ENCODE results near the gene PTPN7. TPM values are rescaled to one million over a fixed set of nuclear protein-coding genes. Genes with fewer than 3 reads are reported as not detected.

Gene PTPN7
- total and polyA plus RNA-seq, 10 of the 15 experiments (the other 5 are each of a cell fraction or from before 2014, with no cell fraction given), result 7.9 to 117 (median 102) TPM

DNA sequence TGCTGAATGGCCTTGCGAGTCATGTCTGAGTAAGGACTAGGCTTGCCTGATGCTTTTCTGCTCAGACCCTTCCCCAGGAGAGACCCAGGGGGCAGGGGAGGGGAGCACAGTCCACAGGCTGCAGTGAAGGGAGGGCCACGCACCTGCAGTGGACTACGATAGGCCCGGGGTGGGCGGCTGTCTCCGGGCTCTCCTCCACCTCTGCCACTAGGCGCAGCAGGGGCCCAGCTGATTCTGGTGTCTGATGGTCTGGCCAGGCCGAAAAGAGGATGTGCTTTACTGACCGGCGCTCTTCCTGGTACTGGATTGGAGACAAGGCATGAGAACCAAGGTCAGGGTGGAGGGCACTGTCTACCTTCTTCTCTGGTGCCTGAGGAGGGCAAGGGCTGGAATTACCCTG is 8.0 kb downstream of the PTPN7 start:
- H3K4me2 ChIP-seq (ENCODE audit: control insufficient read depth, insufficient read depth), result no peak overlapping the region
- ChIA-PET POLR2A (no interaction called here), RAD21 (ENCODE audit: unreplicated experiment) (no interaction called here), CTCF (no interaction called here), SMC1A (ENCODE audit: uncharacterized antibody, unreplicated experiment) (interaction anchor here (1.1 to 1.5 kb wide), 2 partner anchors 18 to 27 kb away, joined by 3 read pairs; no protein-coding TSS in a partner anchor)
- no peaks in the 10 kb centered on the region for H4K20me1 ChIP-seq (ENCODE audit: control insufficient read depth, insufficient read depth)
- peaks cover 4% of the 10 kb centered on the region; the same call in 1 of the 2 replicates for H3K4me1 ChIP-seq (ENCODE audit: control insufficient read depth, insufficient read depth, low read length)
- H2AFZ ChIP-seq (ENCODE audit: control insufficient read depth, low read depth, low read length), result no peak overlapping the region
- H3K9ac ChIP-seq (ENCODE audit: control insufficient read depth, insufficient read depth, low read length), result no peak overlapping the region
- no peaks in the 10 kb centered on the region for H3K79me2 ChIP-seq (ENCODE audit: control insufficient read depth, insufficient read depth, low read length)
- H3K27ac ChIP-seq (ENCODE audit: control insufficient read depth, insufficient read depth), result no peak overlapping the region
- BruUV-seq (replicated peaks), result no TSS peak
- in situ Hi-C loops (cut with MboI) (no loop called here), intact Hi-C loops (cut with micrococcal nuclease; ENCODE audit: unreplicated experiment) (no loop called here)
- TF ChIP-seq ZBED1 (IDR thresholded peaks at IDR 0.05; ENCODE audit: borderline replicate concordance) (no peak), MTA3 (IDR thresholded peaks at IDR 0.05; ENCODE audit: borderline replicate concordance, low read length) (no peak)
- WGBS (ENCODE audit: insufficient coverage, insufficient replicate concordance, low lambda C conversion rate, missing lambda C conversion rate), result 100% methylated on average over 10 of the region's 10 CpGs
- FAIRE-seq (no peak), DNase-seq (ENCODE audit: low read depth, low spot score) (no peak), ATAC-seq (no peak)
- H3K9me3 ChIP-seq (replicated peaks; ENCODE audit: control insufficient read depth, insufficient read depth, low read length), result no peaks in the 10 kb centered on the region
- H3K36me3 ChIP-seq (ENCODE audit: control insufficient read depth in 2 of 2, insufficient read depth in 2 of 2, low read length in 1 of 2), result peaks cover 31 to 37% of the 10 kb centered on the region in 2 experiments; a peak in 3 of 4 replicates
- H3K4me3 ChIP-seq, result no peak overlapping the region
- no peaks in the 10 kb centered on the region for H3K27me3 ChIP-seq (replicated peaks in 1 of 2; ENCODE audit: control insufficient read depth in 2 of 2, insufficient read depth in 2 of 2, low read length in 1 of 2)

- DNase-seq (ENCODE audit: low read depth, low spot score), result no peak
- H3K36me3 ChIP-seq (ENCODE audit: control insufficient read depth in 2 of 2, insufficient read depth in 2 of 2, low read length in 1 of 2), result peaks cover 31 to 40% of the 10 kb centered on the region in 2 experiments; a peak in 3 of 4 replicates
- intact Hi-C loops (cut with micrococcal nuclease; ENCODE audit: unreplicated experiment) (no loop called here), in situ Hi-C loops (cut with MboI) (no loop called here)
- H3K27ac ChIP-seq (ENCODE audit: control insufficient read depth, insufficient read depth), result no peak overlapping the region
- no peaks in the 10 kb centered on the region for H4K20me1 ChIP-seq (ENCODE audit: control insufficient read depth, insufficient read depth)
- CTCF ChIA-PET, result interaction anchor here (0.7 to 1.0 kb wide), 2 partner anchors 9 to 33 kb away, joined by 3 read pairs; partner anchors contain the start of gene PTPN7
- no peak overlapping the region for H3K4me2 ChIP-seq (ENCODE audit: control insufficient read depth, insufficient read depth)
- POLR2A ChIA-PET, result interaction anchor here (0.6 kb wide), 1 partner anchor 220 kb away, joined by 3 read pairs; no protein-coding TSS in a partner anchor
- FAIRE-seq, result no peak
- no peaks in the 10 kb centered on the region for H3K9me3 ChIP-seq (replicated peaks; ENCODE audit: control insufficient read depth, insufficient read depth, low read length)
- H3K4me1 ChIP-seq (ENCODE audit: control insufficient read depth, insufficient read depth, low read length), result peaks cover 4% of the 10 kb centered on the region; the same call in 1 of the 2 replicates
- RAD21 ChIA-PET (ENCODE audit: unreplicated experiment), result no interaction called here
- no peak for ATAC-seq
- no peaks in the 10 kb centered on the region for H3K79me2 ChIP-seq (ENCODE audit: control insufficient read depth, insufficient read depth, low read length)
- no TSS peak for BruUV-seq (replicated peaks)
- 94% methylated on average over 2 of the region's 2 CpGs for WGBS (ENCODE audit: insufficient coverage, insufficient replicate concordance, low lambda C conversion rate, missing lambda C conversion rate)
- H3K9ac ChIP-seq (ENCODE audit: control insufficient read depth, insufficient read depth, low read length), result no peak overlapping the region
- SMC1A ChIA-PET (ENCODE audit: uncharacterized antibody, unreplicated experiment), result interaction anchor here (0.7 kb wide), 1 partner anchor 38 kb away, joined by 3 read pairs; no protein-coding TSS in a partner anchor
- no peak overlapping the region for H2AFZ ChIP-seq (ENCODE audit: control insufficient read depth, low read depth, low read length)
- no peaks in the 10 kb centered on the region for H3K27me3 ChIP-seq (replicated peaks in 1 of 2; ENCODE audit: control insufficient read depth in 2 of 2, insufficient read depth in 2 of 2, low read length in 1 of 2)
- H3K4me3 ChIP-seq, result no peak overlapping the region
- TF ChIP-seq MYB (IDR thresholded peaks at IDR 0.05; ENCODE audit: borderline replicate concordance, low read depth, low read length) (no peak), YY1 (IDR thresholded peaks at IDR 0.05; ENCODE audit: low read depth, low read length) (no peak), SIX5 (IDR thresholded peaks at IDR 0.05; ENCODE audit: low read depth, low read length, severe bottlenecking) (no peak), SMAD1 (IDR thresholded peaks at IDR 0.05; ENCODE audit: low read depth, partially characterized antibody) (no peak), FOS (IDR thresholded peaks at IDR 0.05; ENCODE audit: borderline replicate concordance, extremely low read depth, insufficient read length) (no peak), ESRRA (IDR thresholded peaks at IDR 0.05; ENCODE audit: low read length) (no peak), EZH2 (IDR thresholded peaks at IDR 0.05; ENCODE audit: borderline replicate concordance, control insufficient read depth, low read depth, low read length) (no peak), DPF2 (IDR thresholded peaks at IDR 0.05) (no peak), BACH1 (IDR thresholded peaks at IDR 0.05; ENCODE audit: borderline replicate concordance) (no peak), IKZF2 (IDR thresholded peaks at IDR 0.05) (no peak), EED (IDR thresholded peaks at IDR 0.05; ENCODE audit: low read depth) (no peak), BMI1 (IDR thresholded peaks at IDR 0.05; ENCODE audit: borderline replicate concordance) (no peak)
- TF ChIP-seq, protein P1, sequence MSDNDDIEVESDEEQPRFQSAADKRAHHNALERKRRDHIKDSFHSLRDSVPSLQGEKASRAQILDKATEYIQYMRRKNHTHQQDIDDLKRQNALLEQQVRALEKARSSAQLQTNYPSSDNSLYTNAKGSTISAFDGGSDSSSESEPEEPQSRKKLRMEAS (IDR thresholded peaks at IDR 0.05; ENCODE audit: low read depth, low read length), result no peak
Measured at GRCh38 chr1:202151045-202151444, 9.4 kb downstream of the PTPN7 start.
